Parathyroid adenoma (tissue), 2 donors: ENCODE results near the gene TBC1D2.

ENCODE experiments used
- H2AFZ ChIP-seq: fragments of 300-600 bp; sonication (generic); one replicate; pipeline ENCODE4 v1.7.0; 2017; ENCODE audit warnings: antibody characterized with exemption, mild to moderate bottlenecking
- H3K27ac ChIP-seq: fragments of 300-600 bp; sonication (generic); one replicate; pipeline ENCODE4 v1.7.0; 2017
- H3K27me3 ChIP-seq: fragments of 300-600 bp; sonication (generic); one replicate; pipeline ENCODE4 v1.7.0; 2017; ENCODE audit warnings: low read length; ENCODE audit not compliant: control insufficient read depth, insufficient read depth
- H3K36me3 ChIP-seq: fragments of 300-600 bp; sonication (generic); one replicate; pipeline ENCODE4 v1.7.0; 2017; ENCODE audit warnings: low read length; ENCODE audit not compliant: control insufficient read depth, insufficient read depth
- H3K4me1 ChIP-seq: fragments of 300-600 bp; sonication (generic); one replicate; pipeline ENCODE4 v1.7.0; 2017; ENCODE audit warnings: control low read depth
- H3K4me2 ChIP-seq: fragments of 300-600 bp; sonication (generic); one replicate; pipeline ENCODE4 v1.7.0; 2017; ENCODE audit warnings: low read length
- H3K4me3 ChIP-seq: fragments of 300-600 bp; sonication (generic); one replicate; pipeline ENCODE4 v1.7.0; 2017; ENCODE audit warnings: low read depth, low read length
- H3K79me2 ChIP-seq: fragments of 300-600 bp; sonication (generic); one replicate; pipeline ENCODE4 v1.7.0; 2017; ENCODE audit warnings: control low read depth
- H3K9ac ChIP-seq: fragments of 300-600 bp; sonication (generic); one replicate; pipeline ENCODE4 v1.7.0; 2017; ENCODE audit warnings: mild to moderate bottlenecking
- H3K9me3 ChIP-seq: fragments of 300-600 bp; sonication (generic); one replicate; pipeline ENCODE4 v1.7.0; 2017; ENCODE audit warnings: low read length; ENCODE audit not compliant: control insufficient read depth
- CTCF ChIP-seq: fragments of 300-600 bp; sonication (generic); IDR thresholded peaks from one replicate; pipeline ENCODE4 v1.7.0; 2017; ENCODE audit warnings: antibody characterized with exemption, mild to moderate bottlenecking
- donor health status: primary hyperparathyroidism.

TBC1D2 gene

GRCh38 chr9:98230304-98230703 lies 25.1 kb downstream of the TBC1D2 start:
- Histone ChIP-seq H3K79me2 (no peaks in the 10 kb centered on the region), H3K27me3 (no peaks in the 10 kb centered on the region), H3K36me3 (no peaks in the 10 kb centered on the region), H2AFZ (no peak overlapping the region), H3K27ac (no peak overlapping the region), H3K4me2 (no peak overlapping the region), H3K4me1 (no peaks in the 10 kb centered on the region), H3K9ac (no peak overlapping the region), H3K9me3 (no peaks in the 10 kb centered on the region), H3K4me3 (no peak overlapping the region)
- no peak for TF ChIP-seq CTCF

DNA sequence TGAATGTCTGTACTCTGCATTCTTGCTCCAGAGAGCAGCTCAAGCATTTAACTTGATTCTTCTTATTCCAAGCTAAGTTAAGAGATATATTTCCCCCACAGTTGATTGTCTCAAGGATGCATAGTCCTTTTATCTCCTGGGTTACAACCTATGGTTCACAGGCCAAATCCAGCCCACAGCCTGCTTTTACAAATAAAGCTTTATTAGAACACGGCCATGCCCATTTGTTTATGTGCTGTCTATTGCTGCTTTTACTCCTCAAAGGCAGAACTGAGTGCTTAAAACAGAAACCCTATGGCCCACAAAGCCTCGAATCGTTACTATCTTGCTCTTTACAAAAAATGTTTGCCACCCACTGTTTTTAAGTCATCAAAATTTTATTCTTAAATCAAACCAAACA lies 25.8 kb downstream of the TBC1D2 start:
- Histone ChIP-seq H2AFZ (no peak overlapping the region), H3K4me3 (no peak overlapping the region), H3K9me3 (no peaks in the 10 kb centered on the region), H3K4me1 (no peaks in the 10 kb centered on the region), H3K4me2 (no peak overlapping the region), H3K9ac (no peak overlapping the region), H3K36me3 (no peaks in the 10 kb centered on the region), H3K27ac (no peak overlapping the region), H3K27me3 (no peaks in the 10 kb centered on the region), H3K79me2 (no peaks in the 10 kb centered on the region)
- TF ChIP-seq CTCF = no peak

GRCh38 chr9:98229090-98229395 lies 26.4 kb downstream of the TBC1D2 start:
- no peak for TF ChIP-seq CTCF
- Histone ChIP-seq H3K9me3 (no peaks in the 10 kb centered on the region), H3K27me3 (no peaks in the 10 kb centered on the region), H3K36me3 (no peaks in the 10 kb centered on the region), H3K27ac (no peak overlapping the region), H2AFZ (no peak overlapping the region), H3K9ac (no peak overlapping the region), H3K79me2 (no peaks in the 10 kb centered on the region), H3K4me1 (no peaks in the 10 kb centered on the region), H3K4me3 (no peak overlapping the region), H3K4me2 (no peak overlapping the region)

DNA sequence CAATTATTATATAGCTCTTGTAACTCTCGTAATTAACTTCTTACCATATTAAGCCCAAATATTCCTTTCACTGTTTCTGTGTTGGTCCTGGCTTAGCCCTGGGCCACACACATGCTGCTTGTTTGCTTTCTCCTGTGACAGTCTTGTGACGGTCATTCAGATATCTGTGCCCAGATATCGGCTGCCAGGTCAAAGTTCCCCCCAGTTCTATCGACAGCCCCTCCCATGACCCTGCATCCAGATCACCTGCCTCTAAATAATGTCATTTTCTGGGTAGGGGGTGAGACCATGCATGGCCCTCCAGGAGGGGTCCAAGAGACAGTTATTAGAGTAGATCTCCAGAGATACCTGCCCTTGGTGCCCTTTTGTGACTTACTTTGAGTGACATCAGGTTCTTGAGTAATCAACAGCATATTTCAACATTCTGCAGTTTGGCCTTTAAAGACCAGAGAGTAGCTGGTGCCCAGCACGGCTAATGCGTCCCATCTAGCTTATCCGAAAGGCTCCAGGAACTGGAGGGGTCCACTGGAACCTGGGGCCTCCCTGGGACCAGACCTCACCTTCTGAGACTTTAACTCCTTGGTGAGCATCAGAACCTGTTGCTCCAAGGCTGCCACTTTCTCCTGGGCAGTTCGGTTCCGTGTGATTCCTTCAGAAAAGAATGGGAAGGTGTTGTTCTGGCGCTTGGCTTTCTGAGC lies 26.9 kb downstream of the TBC1D2 start:
- no peaks in the 10 kb centered on the region for H3K79me2 ChIP-seq
- no peaks in the 10 kb centered on the region for H3K36me3 ChIP-seq
- no peaks in the 10 kb centered on the region for H3K27me3 ChIP-seq
- TF ChIP-seq CTCF = no peak
- H2AFZ ChIP-seq = no peak overlapping the region
- H3K4me1 ChIP-seq = no peaks in the 10 kb centered on the region
- H3K27ac ChIP-seq = no peak overlapping the region
- no peak overlapping the region for H3K4me2 ChIP-seq
- H3K4me3 ChIP-seq = no peak overlapping the region
- H3K9me3 ChIP-seq = no peaks in the 10 kb centered on the region
- H3K9ac ChIP-seq = no peak overlapping the region

GRCh38 chr9:98227883-98228282 lies 27.6 kb downstream of the TBC1D2 start:
- no peak overlapping the region for H3K9ac ChIP-seq
- H3K27me3 ChIP-seq = no peaks in the 10 kb centered on the region
- H3K79me2 ChIP-seq = no peaks in the 10 kb centered on the region
- H2AFZ ChIP-seq = no peak overlapping the region
- H3K4me1 ChIP-seq = no peaks in the 10 kb centered on the region
- H3K9me3 ChIP-seq = no peaks in the 10 kb centered on the region
- no peak overlapping the region for H3K4me3 ChIP-seq
- no peaks in the 10 kb centered on the region for H3K36me3 ChIP-seq
- no peak overlapping the region for H3K27ac ChIP-seq
- H3K4me2 ChIP-seq = no peak overlapping the region
- no peak for TF ChIP-seq CTCF
